Measurements from ENCODE around the gene TOMT. TPM values are rescaled to one million over a fixed set of nuclear protein-coding genes. Genes with fewer than 3 reads are reported as not detected.
"Not testable (repeated sequence)": the region's sequence is repeated elsewhere in the genome, so short reads cannot be mapped to it uniquely, and the experiment has no call there.

TOMT gene
- total and polyA plus RNA-seq, 9 donors, result not detected

- intact Hi-C loops (cut with DNase I), result no loop called here
Observed at GRCh38 chr11:72150882-72151281, 45.2 kb downstream of the TOMT start.

GRCh38 chr11:72153874-72154273 is 48.1 kb downstream of the TOMT start:
- H3K4me1 ChIP-seq (ENCODE audit: insufficient read depth); H3K9me3 ChIP-seq; H3K4me3 ChIP-seq; H3K36me3 ChIP-seq; H3K27me3 ChIP-seq; DNase-seq; H3K27ac ChIP-seq; intact Hi-C loops (cut with DNase I): not testable (repeated sequence)
- 74 to 83% (median 82%) methylated on average over 6 of the region's 6 CpGs for WGBS, 3 donors

More at GRCh38 chr11:72150882-72151281, 45.2 kb downstream of the TOMT start:
- no peak for DNase-seq
- Histone ChIP-seq H3K27ac (no peak overlapping the region), H3K36me3 (no peaks in the 10 kb centered on the region), H3K4me1 (ENCODE audit: insufficient read depth) (no peaks in the 10 kb centered on the region), H3K4me3 (no peak overlapping the region), H3K9me3 (no peaks in the 10 kb centered on the region), H3K27me3 (no peaks in the 10 kb centered on the region)
- WGBS, 3 donors, result 75 to 78% (median 77%) methylated on average over 4 of the region's 4 CpGs
- TF ChIP-seq POLR2A (IDR thresholded peaks at IDR 0.05) (no peak), CTCF (IDR thresholded peaks at IDR 0.05) (no peak), EP300 (IDR thresholded peaks at IDR 0.05) (no peak)

- no peak for DNase-seq
- intact Hi-C loops (cut with DNase I), result no loop called here
- Histone ChIP-seq H3K36me3 (no peaks in the 10 kb centered on the region), H3K27ac (no peak overlapping the region), H3K9me3 (no peaks in the 10 kb centered on the region), H3K4me3 (no peak overlapping the region), H3K4me1 (ENCODE audit: insufficient read depth) (no peaks in the 10 kb centered on the region), H3K27me3 (no peaks in the 10 kb centered on the region)
- WGBS, 3 donors, result 84 to 93% (median 84%) methylated on average over 3 of the region's 3 CpGs
- TF ChIP-seq CTCF (IDR thresholded peaks at IDR 0.05) (no peak), EP300 (IDR thresholded peaks at IDR 0.05) (no peak), POLR2A (IDR thresholded peaks at IDR 0.05) (no peak)
Observed at GRCh38 chr11:72154816-72155215, 49.1 kb downstream of the TOMT start.

GRCh38 chr11:72155751-72156150 is 50.0 kb downstream of the TOMT start:
- no peak overlapping the region for H3K4me3 ChIP-seq

GRCh38 chr11:72157131-72157530 is 51.4 kb downstream of the TOMT start:
- TF ChIP-seq EP300 (IDR thresholded peaks at IDR 0.05) (no peak), CTCF (IDR thresholded peaks at IDR 0.05) (no peak), POLR2A (IDR thresholded peaks at IDR 0.05) (no peak)
- no peak overlapping the region for H3K27ac ChIP-seq
- 74 to 80% (median 78%) methylated on average over 4 of the region's 4 CpGs for WGBS, 3 donors
- no peaks in the 10 kb centered on the region for H3K27me3 ChIP-seq
- no peak overlapping the region for H3K4me3 ChIP-seq
- no peak for DNase-seq
- intact Hi-C loops (cut with DNase I), result no loop called here
- no peaks in the 10 kb centered on the region for H3K36me3 ChIP-seq
- no peaks in the 10 kb centered on the region for H3K9me3 ChIP-seq
- H3K4me1 ChIP-seq (ENCODE audit: insufficient read depth), result no peaks in the 10 kb centered on the region

More at GRCh38 chr11:72155751-72156150, 50.0 kb downstream of the TOMT start:
- 84 to 92% (median 90%) methylated on average over 4 of the region's 4 CpGs for WGBS, 3 donors
- TF ChIP-seq CTCF (IDR thresholded peaks at IDR 0.05) (no peak), POLR2A (IDR thresholded peaks at IDR 0.05) (no peak), EP300 (IDR thresholded peaks at IDR 0.05) (no peak)
- H3K36me3 ChIP-seq, result no peaks in the 10 kb centered on the region
- intact Hi-C loops (cut with DNase I), result no loop called here
- no peaks in the 10 kb centered on the region for H3K9me3 ChIP-seq
- H3K27me3 ChIP-seq, result no peaks in the 10 kb centered on the region
- DNase-seq, result no peak
- no peak overlapping the region for H3K27ac ChIP-seq
- H3K4me1 ChIP-seq (ENCODE audit: insufficient read depth), result no peaks in the 10 kb centered on the region

Small RNA genes within 50 kb of the gene (microRNA-seq; reads per million reads assigned to microRNA genes)
- gene MIR3165, result 0 to 0.38 (median 0) reads per million in 3 donors

Small RNA genes within 50 kb of the gene (small RNA-seq; reads per million reads assigned to genes)
- gene MIR3165, result not detected

Other genes starting within 250 kb of the TOMT start
- gene DEFB131B, start 227.5 kb upstream of the TOMT start, total RNA-seq, result not detected
- gene DEFB131B, start 227.5 kb upstream of the TOMT start, polyA plus RNA-seq, result not detected
- 10 to 100 TPM in 5 of 7 donors, 1 to 10 TPM in 2; 8.6 to 13.9 (median 10.6) TPM for gene XNDC1N, start 177.3 kb upstream of the TOMT start, total RNA-seq
- 1 to 10 TPM; 3.5 to 5.3 TPM for gene XNDC1N, start 177.3 kb upstream of the TOMT start, polyA plus RNA-seq
- 10 to 100 TPM; 17.4 to 32.2 (median 27.0) TPM for gene RNF121, start 176.9 kb upstream of the TOMT start, total RNA-seq
- 10 to 100 TPM; 22.1 to 28.8 TPM for gene RNF121, start 176.9 kb upstream of the TOMT start, polyA plus RNA-seq
- gene IL18BP, start 107.0 kb upstream of the TOMT start, total RNA-seq, result 10 to 100 TPM in 3 of 7 donors, 1 to 10 TPM in 4; 4.6 to 14.2 (median 8.8) TPM
- 10 to 100 TPM in 1 of 2 donors, 1 to 10 TPM in 1; 8.7 to 17.1 TPM for gene IL18BP, start 107.0 kb upstream of the TOMT start, polyA plus RNA-seq
- gene NUMA1, start 25.4 kb upstream of the TOMT start, total RNA-seq, result 100 to 1,000 TPM; 190 to 270 (median 252) TPM
- gene NUMA1, start 25.4 kb upstream of the TOMT start, polyA plus RNA-seq, result 100 to 1,000 TPM; 156 to 235 TPM
- gene LRRC51, start 25.1 kb upstream of the TOMT start, total RNA-seq, result 10 to 100 TPM in 3 of 7 donors, 1 to 10 TPM in 4; 7.2 to 21.0 (median 9.5) TPM
- 10 to 100 TPM in 1 of 2 donors, 1 to 10 TPM in 1; 9.6 to 20.9 TPM for gene LRRC51, start 25.1 kb upstream of the TOMT start, polyA plus RNA-seq
- 10 to 100 TPM; 64.0 to 99.7 (median 71.0) TPM for gene LAMTOR1, start 2.6 kb upstream of the TOMT start, total RNA-seq
- gene LAMTOR1, start 2.6 kb upstream of the TOMT start, polyA plus RNA-seq, result 100 to 1,000 TPM; 110 to 118 TPM
- gene ANAPC15, start 6.8 kb downstream of the TOMT start, total RNA-seq, result 10 to 100 TPM; 11.1 to 28.4 (median 20.8) TPM
- 10 to 100 TPM; 30.5 to 44.4 TPM for gene ANAPC15, start 6.8 kb downstream of the TOMT start, polyA plus RNA-seq
- gene FOLR3, start 29.8 kb downstream of the TOMT start, total RNA-seq, result not detected
- not detected for gene FOLR3, start 29.8 kb downstream of the TOMT start, polyA plus RNA-seq
- 100 to 1,000 TPM in 1 of 7 donors, 10 to 100 TPM in 1, 1 to 10 TPM in 3, under 1 TPM in 1, not detected in 1; 0.35 to 108 (median 4.3) TPM for gene FOLR1, start 86.2 kb downstream of the TOMT start, total RNA-seq
- gene FOLR1, start 86.2 kb downstream of the TOMT start, polyA plus RNA-seq, result 10 to 100 TPM in 1 of 2 donors, under 1 TPM in 1; 0.31 to 10.3 TPM
- 10 to 100 TPM in 3 of 7 donors, 1 to 10 TPM in 4; 2.4 to 14.1 (median 10.0) TPM for gene FOLR2, start 110.9 kb downstream of the TOMT start, total RNA-seq
- 10 to 100 TPM; 15.5 to 45.7 TPM for gene FOLR2, start 110.9 kb downstream of the TOMT start, polyA plus RNA-seq
- gene INPPL1, start 118.8 kb downstream of the TOMT start, total RNA-seq, result 100 to 1,000 TPM in 5 of 7 donors, 10 to 100 TPM in 2; 48.4 to 208 (median 136) TPM
- 10 to 100 TPM; 77.3 to 86.6 TPM for gene INPPL1, start 118.8 kb downstream of the TOMT start, polyA plus RNA-seq
- gene PHOX2A, start 138.3 kb downstream of the TOMT start, total RNA-seq, result not detected
- not detected for gene PHOX2A, start 138.3 kb downstream of the TOMT start, polyA plus RNA-seq

Measured in ovary (tissue), 9 donors.